Neural cell (in vitro differentiated cells): ENCODE measurements around the gene GMDS. TPM values are rescaled to one million over a fixed set of nuclear protein-coding genes. Genes with fewer than 3 reads are reported as not detected.

Source experiments
- H2AFZ ChIP-seq: fragments of 200-600, 300-800 bp; sonication (generic), shearing (Covaris generic); 2 replicates; pipeline ENCODE4 v1.6.0; 2014; ENCODE audit warnings: low read depth, mild to moderate bottlenecking, antibody characterized with exemption, low read length, moderate library complexity
- H3F3A ChIP-seq: fragments of 200-600 bp; shearing (Covaris generic); 2 replicates; pipeline ENCODE4 v1.6.1; 2016; ENCODE audit warnings: mild to moderate bottlenecking, moderate library complexity, mixed read lengths, antibody characterized with exemption, low read length; ENCODE audit not compliant: insufficient read depth, poor library complexity, severe bottlenecking
- H3K27ac ChIP-seq: fragments of 200-600, 300-800 bp; sonication (generic), shearing (Covaris generic); 2 replicates; pipeline ENCODE4 v1.5.1; 2014; ENCODE audit warnings: mild to moderate bottlenecking, low read length, moderate library complexity
- H3K27me3 ChIP-seq: fragments of 300-800, 200-600 bp; sonication (generic), shearing (Covaris generic); 2 replicates; pipeline ENCODE4 v1.6.0; 2014; ENCODE audit warnings: mild to moderate bottlenecking, low read depth, low read length, moderate library complexity; ENCODE audit not compliant: insufficient read depth
- H3K36me3 ChIP-seq: fragments of 300-800, 200-600 bp; sonication (generic), shearing (Covaris generic); 2 replicates; pipeline ENCODE4 v1.5.1; 2014; ENCODE audit warnings: mild to moderate bottlenecking, antibody characterized with exemption, low read length, moderate library complexity; ENCODE audit not compliant: insufficient read depth
- H3K4me2 ChIP-seq: fragments of 300-800, 200-600 bp; sonication (generic), shearing (Covaris generic); 2 replicates; pipeline ENCODE4 v1.6.0; 2014; ENCODE audit warnings: mild to moderate bottlenecking, low read length
- H3K4me3 ChIP-seq: fragments of 300-800, 200-600 bp; sonication (generic), shearing (Covaris generic); 2 replicates; pipeline ENCODE4 v1.5.1; 2014; ENCODE audit warnings: mild to moderate bottlenecking, low read length, moderate library complexity
- H3K79me2 ChIP-seq: fragments of 200-600 bp; shearing (Covaris generic); replicated peaks from 2 replicates; pipeline ENCODE4 v1.6.0; 2014; ENCODE audit warnings: mild to moderate bottlenecking, low read length, moderate library complexity; ENCODE audit not compliant: insufficient read depth
- H3K9ac ChIP-seq: fragments of 300-800, 200-600 bp; sonication (generic), shearing (Covaris generic); 2 replicates; pipeline ENCODE4 v1.6.1; 2016; ENCODE audit warnings: mild to moderate bottlenecking, low read length, mixed read lengths
- H3K9me2 ChIP-seq: fragments of 200-600 bp; shearing (Covaris generic); 2 replicates; pipeline ENCODE4 v1.6.1; 2016; ENCODE audit warnings: mild to moderate bottlenecking, low read length, mixed read lengths; ENCODE audit not compliant: insufficient read depth
- H3K9me3 ChIP-seq: fragments of 200-600, 300-800 bp; sonication (generic), shearing (Covaris generic); 2 replicates; pipeline ENCODE4 v1.6.1; 2016; ENCODE audit warnings: mild to moderate bottlenecking, mixed run types, low read length, moderate library complexity, mixed read lengths
- H4K20me1 ChIP-seq: fragments of 200-600 bp; shearing (Covaris generic); 2 replicates; pipeline ENCODE4 v1.6.1; 2016; ENCODE audit warnings: mild to moderate bottlenecking, mixed run types; ENCODE audit not compliant: insufficient read depth
- CTCF ChIP-seq: fragments of 450-650 bp; IDR thresholded peaks from 2 replicates; pipeline ENCODE4 v1.5.1; 2014; ENCODE audit warnings: antibody characterized with exemption, mild to moderate bottlenecking, moderate library complexity; ENCODE audit not compliant: poor library complexity, severe bottlenecking
- EP300 ChIP-seq: fragments of 450-650 bp; conservative IDR thresholded peaks from 2 replicates; pipeline ENCODE4 v1.6.1; 2014; ENCODE audit warnings: antibody characterized with exemption, mild to moderate bottlenecking, moderate library complexity; ENCODE audit not compliant: poor library complexity, severe bottlenecking
- EZH2 ChIP-seq: fragments of 200-600, 300-800 bp; shearing (Covaris generic), sonication (generic); IDR thresholded peaks from 2 replicates; pipeline ENCODE4 v1.6.1; 2014; ENCODE audit warnings: antibody characterized with exemption, low read length, borderline replicate concordance, mild to moderate bottlenecking; ENCODE audit not compliant: insufficient read depth, poor library complexity, severe bottlenecking
- MXI1 ChIP-seq: fragments of 450-650 bp; conservative IDR thresholded peaks from 2 replicates; pipeline ENCODE4 v1.6.1; 2014; ENCODE audit warnings: antibody characterized with exemption, mild to moderate bottlenecking; ENCODE audit not compliant: poor library complexity, severe bottlenecking
- POLR2AphosphoS5 ChIP-seq: IDR thresholded peaks from 2 replicates; pipeline ENCODE4 v1.6.1; 2012
- RAD21 ChIP-seq: fragments of 450-650 bp; conservative IDR thresholded peaks from 2 replicates; pipeline ENCODE4 v1.6.1; 2014; ENCODE audit warnings: antibody characterized with exemption, mild to moderate bottlenecking, moderate library complexity
- REST ChIP-seq: IDR thresholded peaks from 2 replicates; pipeline ENCODE4 v1.6.1; 2012; ENCODE audit warnings: borderline replicate concordance
- SMC3 ChIP-seq: fragments of 450-650 bp; conservative IDR thresholded peaks from 2 replicates; pipeline ENCODE4 v1.6.1; 2014; ENCODE audit warnings: antibody characterized with exemption, mild to moderate bottlenecking, moderate library complexity; ENCODE audit not compliant: poor library complexity
- TAF1 ChIP-seq: IDR thresholded peaks from 2 replicates; pipeline ENCODE4 v1.6.1; 2012; ENCODE audit warnings: low read depth
- polyA plus RNA-seq: library from polyadenylated mRNA; depleted of rRNA; stranded (reverse); fragments of >200 nt; gene quantifications from 2 replicates; pipeline ENCODE4 v1.2.3, GENCODE V29; 2014

GMDS gene
- polyA plus RNA-seq, 1 donor from 2014 or later, result 11.4 TPM

- Histone ChIP-seq H4K20me1 (no peaks in the 10 kb centered on the region), H3K4me3 (no peak overlapping the region), H3K27me3 (no peaks in the 10 kb centered on the region), H3K9ac (no peak overlapping the region), H3K9me2 (no peaks in the 10 kb centered on the region), H3K9me3 (no peaks in the 10 kb centered on the region), H3K79me2 (no peaks in the 10 kb centered on the region), H3F3A (no peaks in the 10 kb centered on the region), H3K4me2 (no peak overlapping the region), H3K27ac (no peak overlapping the region), H2AFZ (no peak overlapping the region), H3K36me3 (no peaks in the 10 kb centered on the region)
- TF ChIP-seq RAD21 (no peak), TAF1 (no peak), SMC3 (no peak), MXI1 (no peak), EP300 (no peak), REST (no peak), EZH2 (no peak), CTCF (no peak), POLR2AphosphoS5 (no peak)
Observed at GRCh38 chr6:1703091-1703855, 542.1 kb downstream of the GMDS start.

GRCh38 chr6:1702580-1703051, 542.8 kb downstream of the GMDS start:
- H3K79me2 ChIP-seq, result no peaks in the 10 kb centered on the region
- H4K20me1 ChIP-seq, result no peaks in the 10 kb centered on the region
- no peaks in the 10 kb centered on the region for H3K9me3 ChIP-seq
- no peaks in the 10 kb centered on the region for H3K27me3 ChIP-seq
- H3F3A ChIP-seq, result no peaks in the 10 kb centered on the region
- no peak overlapping the region for H3K4me3 ChIP-seq
- H3K36me3 ChIP-seq, result no peaks in the 10 kb centered on the region
- H3K4me2 ChIP-seq, result no peak overlapping the region
- H3K9me2 ChIP-seq, result no peaks in the 10 kb centered on the region
- H3K27ac ChIP-seq, result no peak overlapping the region
- no peak overlapping the region for H2AFZ ChIP-seq
- H3K9ac ChIP-seq, result no peak overlapping the region
- TF ChIP-seq CTCF, result no peak
- TF ChIP-seq EZH2, result no peak
- TF ChIP-seq SMC3, result no peak
- TF ChIP-seq REST, result no peak
- no peak for TF ChIP-seq TAF1
- TF ChIP-seq EP300, result no peak
- TF ChIP-seq MXI1, result no peak
- TF ChIP-seq POLR2AphosphoS5, result no peak
- no peak for TF ChIP-seq RAD21
